Measurements from ENCODE around the gene USP40. TPM values are rescaled to one million over a fixed set of nuclear protein-coding genes. Genes with fewer than 3 reads are reported as not detected.

The USP40 gene
- total RNA-seq, 1 donor from 2014 or later = 41.5 TPM

- Mint-ChIP-seq H3K4me3 (no peak overlapping the region), H3K4me1 (ENCODE audit: unreplicated experiment) (peaks cover 9% of the 10 kb centered on the region), H3K27ac (peak overlapping the region; percentile 59), H3K36me3 (peaks cover 28% of the 10 kb centered on the region), H3K9me3 (no peaks in the 10 kb centered on the region), H3K27me3 (no peaks in the 10 kb centered on the region)
- no peak for DNase-seq (ENCODE audit: extremely low spot score, unreplicated experiment)
- TF ChIP-seq, protein P1, sequence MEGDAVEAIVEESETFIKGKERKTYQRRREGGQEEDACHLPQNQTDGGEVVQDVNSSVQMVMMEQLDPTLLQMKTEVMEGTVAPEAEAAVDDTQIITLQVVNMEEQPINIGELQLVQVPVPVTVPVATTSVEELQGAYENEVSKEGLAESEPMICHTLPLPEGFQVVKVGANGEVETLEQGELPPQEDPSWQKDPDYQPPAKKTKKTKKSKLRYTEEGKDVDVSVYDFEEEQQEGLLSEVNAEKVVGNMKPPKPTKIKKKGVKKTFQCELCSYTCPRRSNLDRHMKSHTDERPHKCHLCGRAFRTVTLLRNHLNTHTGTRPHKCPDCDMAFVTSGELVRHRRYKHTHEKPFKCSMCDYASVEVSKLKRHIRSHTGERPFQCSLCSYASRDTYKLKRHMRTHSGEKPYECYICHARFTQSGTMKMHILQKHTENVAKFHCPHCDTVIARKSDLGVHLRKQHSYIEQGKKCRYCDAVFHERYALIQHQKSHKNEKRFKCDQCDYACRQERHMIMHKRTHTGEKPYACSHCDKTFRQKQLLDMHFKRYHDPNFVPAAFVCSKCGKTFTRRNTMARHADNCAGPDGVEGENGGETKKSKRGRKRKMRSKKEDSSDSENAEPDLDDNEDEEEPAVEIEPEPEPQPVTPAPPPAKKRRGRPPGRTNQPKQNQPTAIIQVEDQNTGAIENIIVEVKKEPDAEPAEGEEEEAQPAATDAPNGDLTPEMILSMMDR (conservative IDR thresholded peaks at IDR 0.05) = no peak
Observed at GRCh38 chr2:233487748-233488345, 78.7 kb downstream of the USP40 start.

GRCh38 chr2:233486778-233487552, 79.6 kb downstream of the USP40 start:
- TF ChIP-seq, protein P1 (conservative IDR thresholded peaks at IDR 0.05) = no peak
- Mint-ChIP-seq H3K4me3 (no peak overlapping the region), H3K4me1 (ENCODE audit: unreplicated experiment) (peaks cover 9% of the 10 kb centered on the region), H3K27me3 (no peaks in the 10 kb centered on the region), H3K27ac (peak overlapping the region; percentile 59), H3K36me3 (peaks cover 26% of the 10 kb centered on the region), H3K9me3 (no peaks in the 10 kb centered on the region)
- DNase-seq (ENCODE audit: extremely low spot score, unreplicated experiment) = no peak

DNA sequence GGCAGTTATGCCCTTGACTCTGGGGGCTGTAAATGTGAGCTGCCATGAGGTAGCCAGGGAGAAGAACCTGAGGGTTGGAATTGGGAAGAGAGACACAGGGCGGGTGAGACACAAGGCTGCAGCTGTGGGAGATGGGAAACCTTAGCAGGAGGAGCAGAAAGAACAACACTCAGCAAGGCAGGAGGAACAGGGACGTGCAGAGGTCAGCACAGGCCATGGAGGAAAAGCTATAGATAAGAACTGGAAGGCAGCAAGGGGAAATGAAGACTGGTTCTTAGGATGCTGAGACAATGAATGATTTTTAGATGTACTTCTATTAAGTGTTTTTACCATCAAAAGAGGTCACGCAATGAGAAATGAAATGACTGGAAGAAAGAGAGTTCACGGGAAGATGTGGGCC, 80.2 kb downstream of the USP40 start:
- no peak for DNase-seq (ENCODE audit: extremely low spot score, unreplicated experiment)
- no peaks in the 10 kb centered on the region for H3K27me3 Mint-ChIP-seq
- peaks cover 11% of the 10 kb centered on the region for H3K4me1 Mint-ChIP-seq (ENCODE audit: unreplicated experiment)
- no peaks in the 10 kb centered on the region for H3K9me3 Mint-ChIP-seq
- TF ChIP-seq, protein P1 (conservative IDR thresholded peaks at IDR 0.05) = no peak
- H3K36me3 Mint-ChIP-seq = peaks cover 26% of the 10 kb centered on the region
- H3K4me3 Mint-ChIP-seq = no peak overlapping the region
- H3K27ac Mint-ChIP-seq = peak overlapping the region; percentile 59

- no peak for DNase-seq (ENCODE audit: extremely low spot score, unreplicated experiment)
- TF ChIP-seq, protein P1 (conservative IDR thresholded peaks at IDR 0.05) = no peak
- H3K36me3 Mint-ChIP-seq = peaks cover 26% of the 10 kb centered on the region
- no peaks in the 10 kb centered on the region for H3K9me3 Mint-ChIP-seq
- peaks cover 16% of the 10 kb centered on the region for H3K4me1 Mint-ChIP-seq (ENCODE audit: unreplicated experiment)
- H3K4me3 Mint-ChIP-seq = no peak overlapping the region
- no peaks in the 10 kb centered on the region for H3K27me3 Mint-ChIP-seq
- peak overlapping the region; percentile 59 for H3K27ac Mint-ChIP-seq
Observed at GRCh38 chr2:233485726-233486125, 80.9 kb downstream of the USP40 start.

- TF ChIP-seq, protein P1 (conservative IDR thresholded peaks at IDR 0.05) = no peak
- Mint-ChIP-seq H3K4me3 (no peak overlapping the region), H3K4me1 (ENCODE audit: unreplicated experiment) (peaks cover 16% of the 10 kb centered on the region), H3K27me3 (no peaks in the 10 kb centered on the region), H3K9me3 (no peaks in the 10 kb centered on the region), H3K36me3 (peaks cover 21% of the 10 kb centered on the region), H3K27ac (no peak overlapping the region)
- DNase-seq (ENCODE audit: extremely low spot score, unreplicated experiment) = no peak
Observed at GRCh38 chr2:233482616-233483015, 84.0 kb downstream of the USP40 start.
